ENCODE measurements around the gene SORL1-AS1.

DNA sequence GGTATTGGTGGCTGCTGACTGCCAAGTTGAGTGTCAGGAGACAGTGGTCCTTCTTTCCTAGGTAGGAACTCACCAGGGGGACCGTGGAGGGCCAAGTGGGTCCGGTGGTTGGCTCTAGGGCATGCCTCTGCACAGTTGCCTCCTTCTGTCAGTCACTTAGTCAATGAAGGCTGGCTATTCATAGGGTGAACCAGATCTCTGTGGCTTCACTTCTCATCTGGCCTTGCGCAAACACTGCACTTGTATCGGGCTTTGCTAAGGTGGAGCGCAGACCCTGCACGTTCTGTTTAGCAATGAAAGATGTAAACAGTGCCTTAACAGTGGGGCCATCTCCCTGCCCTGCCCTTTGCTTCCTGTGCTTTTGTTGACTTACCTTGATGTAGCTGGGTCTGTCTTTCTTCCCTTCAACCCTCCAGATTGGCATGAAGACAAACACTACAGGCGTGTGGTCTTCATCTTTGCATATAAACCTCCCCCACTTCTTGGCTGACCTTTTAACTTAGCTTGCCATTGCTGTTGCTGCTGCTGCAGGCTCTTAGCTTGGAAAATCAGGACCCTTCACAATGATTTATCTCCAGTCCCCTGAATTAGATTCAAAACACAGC lies 6.7 kb upstream of the SORL1-AS1 start:
- TF ChIP-seq CTCF (IDR thresholded peaks at IDR 0.05) (no peak), POLR2A (IDR thresholded peaks at IDR 0.05) (no peak)
